NCI-H2196 treated with DMSO at 0.1 percent for 48 hours (cell line): Measurements from ENCODE around the gene THOC6.
"Not testable (repeated sequence)": the region's sequence is repeated elsewhere in the genome, so short reads cannot be mapped to it uniquely, and the experiment has no call there.

Experiments
- DNase-seq: peaks from one replicate; lab custom pipeline; 2025; ENCODE audit not compliant: unreplicated experiment; lab: John Stamatoyannopoulos, UW

The THOC6 gene

DNA sequence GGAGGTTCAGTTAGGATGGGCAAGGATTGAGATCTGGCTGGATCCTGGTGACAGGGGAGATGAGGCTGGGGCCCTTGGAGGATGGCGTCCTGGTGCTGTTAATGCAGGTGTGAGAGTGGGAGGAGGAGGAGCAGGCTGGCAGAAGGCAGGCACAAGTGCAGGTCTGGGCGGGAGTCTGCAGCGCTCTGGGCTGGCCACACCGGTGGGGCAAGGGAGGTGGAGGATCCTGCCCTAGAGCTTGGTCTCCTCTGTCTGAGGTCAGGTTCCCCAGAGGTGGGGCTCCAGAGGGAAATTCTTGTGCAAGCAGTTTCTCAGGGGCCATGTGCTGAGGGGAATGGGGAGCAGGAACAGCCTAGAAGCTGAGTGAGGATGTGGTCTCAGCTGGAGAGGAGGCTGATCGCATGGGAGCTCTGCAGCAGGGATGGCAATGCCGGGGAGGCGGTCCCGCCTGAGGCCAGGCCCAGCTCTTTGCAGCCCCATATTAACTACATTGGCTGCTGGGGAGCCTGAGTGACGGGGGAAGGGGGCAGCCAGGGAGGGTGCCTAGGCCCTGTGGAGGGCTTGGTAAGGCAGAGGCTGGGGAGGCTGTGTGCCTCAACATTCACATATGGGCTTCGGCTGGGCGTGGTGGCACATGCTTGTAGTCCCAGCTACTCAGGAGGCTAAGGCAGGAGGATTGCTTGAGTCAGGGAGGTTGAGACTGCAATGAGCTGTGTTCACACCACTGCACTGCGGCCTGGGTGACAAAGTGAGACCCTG lies 28.9 kb downstream of the THOC6 start:
- DNase-seq: not testable (repeated sequence)

DNA sequence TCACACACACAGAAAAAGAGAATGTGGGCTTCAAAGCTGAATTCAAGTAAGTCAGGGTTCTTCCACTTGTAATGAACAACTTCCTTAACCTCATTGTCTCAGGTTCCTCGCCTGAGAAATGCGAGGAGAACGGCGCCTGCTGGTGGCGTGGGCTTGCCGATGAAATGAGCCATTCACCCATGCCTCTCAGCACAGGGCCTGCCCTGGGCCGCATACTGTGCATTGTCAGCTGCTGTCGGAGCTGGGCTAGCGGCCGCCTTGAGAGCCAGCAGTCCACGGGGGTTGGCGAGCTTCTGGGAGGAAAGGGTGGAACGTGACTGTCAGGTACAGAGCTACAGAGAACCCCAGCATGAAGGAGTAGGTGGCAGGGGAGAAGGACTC lies 29.5 kb downstream of the THOC6 start:
- DNase-seq: not testable (repeated sequence)

DNA sequence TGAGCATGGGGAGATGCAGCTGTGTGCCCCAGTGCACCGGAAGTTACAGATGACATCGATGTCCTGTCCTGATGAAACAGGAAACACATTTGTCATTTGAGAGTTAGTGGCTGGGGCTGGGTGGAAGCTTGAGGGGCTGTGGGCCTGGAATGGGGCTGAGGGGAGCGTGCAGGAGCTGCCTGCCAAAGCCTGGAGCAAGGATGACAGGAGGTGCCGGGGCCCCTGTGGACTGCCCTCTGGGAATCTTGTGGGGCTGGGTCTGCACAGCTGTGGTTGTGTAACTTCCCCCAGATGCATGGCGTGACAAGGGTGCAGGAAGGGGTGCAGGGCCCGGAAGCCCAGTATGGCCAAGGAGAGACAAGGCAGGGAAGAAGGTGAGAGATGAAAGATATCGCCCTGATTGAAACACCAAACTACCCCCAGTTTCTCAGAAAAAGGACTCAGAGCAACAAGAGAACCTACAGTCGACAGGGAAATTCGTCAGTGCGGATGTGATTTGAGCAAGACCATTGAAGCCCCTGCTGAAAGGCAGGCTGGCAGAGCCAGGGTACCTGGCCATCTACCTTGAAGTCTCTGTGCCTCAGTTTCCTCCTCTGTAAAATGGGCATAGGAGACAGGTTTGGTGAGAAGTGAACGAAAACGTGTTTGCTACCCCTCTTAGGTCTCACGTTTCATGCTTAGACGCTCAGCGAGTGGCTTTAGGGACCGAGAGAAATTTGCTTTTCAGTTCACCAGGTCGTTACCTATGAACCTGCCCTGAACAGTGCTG lies 31.3 kb downstream of the THOC6 start:
- DNase-seq: no peak

DNA sequence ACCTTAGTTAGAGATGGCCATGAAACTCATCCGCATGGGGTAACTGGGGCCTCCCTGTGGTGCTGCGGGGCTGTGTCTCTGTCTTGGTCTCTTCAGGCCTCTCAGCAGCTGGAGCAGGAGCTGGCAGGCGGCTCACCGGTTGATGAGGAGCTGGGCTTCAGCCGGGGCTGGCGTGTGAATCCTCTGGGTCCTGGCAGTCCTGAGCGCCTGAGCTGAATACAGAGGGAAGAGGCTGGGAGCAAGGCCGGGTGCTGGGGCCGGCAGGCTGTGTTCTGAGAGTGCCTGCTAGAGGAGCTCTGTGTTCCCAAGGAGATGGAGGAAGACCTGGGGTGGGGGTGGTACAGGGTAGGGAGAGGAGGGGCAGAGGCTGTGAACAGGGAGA lies 31.9 kb downstream of the THOC6 start:
- not testable (repeated sequence) for DNase-seq

DNA sequence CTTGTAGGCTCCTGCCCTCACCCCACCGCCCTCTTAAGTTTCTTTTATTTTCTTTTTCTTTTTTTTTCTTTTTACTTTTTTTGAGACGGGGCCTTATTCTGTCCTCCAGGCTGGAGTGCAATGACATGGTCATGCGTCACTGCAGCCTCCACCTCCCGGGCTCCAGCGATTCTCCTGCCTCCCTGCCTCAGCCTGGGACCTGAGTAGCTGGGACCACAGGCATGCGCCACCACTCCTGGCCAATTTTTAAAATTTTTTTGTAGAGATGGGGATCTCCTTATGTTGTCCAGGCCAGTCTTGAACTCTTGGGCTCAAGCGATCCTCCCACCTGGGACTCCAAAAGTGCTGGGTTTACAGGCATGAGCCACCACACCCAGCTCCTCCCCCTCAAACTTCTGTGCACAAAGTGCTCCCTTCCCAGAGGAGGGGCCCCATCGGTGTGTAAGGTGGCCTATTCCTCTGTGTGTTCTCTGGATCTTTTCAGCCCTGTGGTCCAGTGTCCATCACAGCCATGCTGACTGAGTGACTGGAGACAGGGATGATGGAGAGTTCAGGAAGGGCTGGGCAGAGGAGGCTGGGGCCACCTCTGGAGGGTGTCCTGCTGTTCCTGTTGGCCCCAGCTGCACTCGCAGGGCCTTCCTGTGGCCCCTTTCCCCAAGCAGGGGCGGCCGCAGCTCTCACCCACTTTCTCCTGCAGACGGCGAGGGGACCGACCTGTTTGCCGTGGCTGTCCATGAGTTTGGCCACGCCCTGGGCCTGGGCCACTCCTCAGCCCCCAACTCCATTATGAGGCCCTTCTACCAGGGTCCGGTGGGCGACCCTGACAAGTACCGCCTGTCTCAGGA lies 32.7 kb downstream of the THOC6 start:
- DNase-seq: no peak

DNA sequence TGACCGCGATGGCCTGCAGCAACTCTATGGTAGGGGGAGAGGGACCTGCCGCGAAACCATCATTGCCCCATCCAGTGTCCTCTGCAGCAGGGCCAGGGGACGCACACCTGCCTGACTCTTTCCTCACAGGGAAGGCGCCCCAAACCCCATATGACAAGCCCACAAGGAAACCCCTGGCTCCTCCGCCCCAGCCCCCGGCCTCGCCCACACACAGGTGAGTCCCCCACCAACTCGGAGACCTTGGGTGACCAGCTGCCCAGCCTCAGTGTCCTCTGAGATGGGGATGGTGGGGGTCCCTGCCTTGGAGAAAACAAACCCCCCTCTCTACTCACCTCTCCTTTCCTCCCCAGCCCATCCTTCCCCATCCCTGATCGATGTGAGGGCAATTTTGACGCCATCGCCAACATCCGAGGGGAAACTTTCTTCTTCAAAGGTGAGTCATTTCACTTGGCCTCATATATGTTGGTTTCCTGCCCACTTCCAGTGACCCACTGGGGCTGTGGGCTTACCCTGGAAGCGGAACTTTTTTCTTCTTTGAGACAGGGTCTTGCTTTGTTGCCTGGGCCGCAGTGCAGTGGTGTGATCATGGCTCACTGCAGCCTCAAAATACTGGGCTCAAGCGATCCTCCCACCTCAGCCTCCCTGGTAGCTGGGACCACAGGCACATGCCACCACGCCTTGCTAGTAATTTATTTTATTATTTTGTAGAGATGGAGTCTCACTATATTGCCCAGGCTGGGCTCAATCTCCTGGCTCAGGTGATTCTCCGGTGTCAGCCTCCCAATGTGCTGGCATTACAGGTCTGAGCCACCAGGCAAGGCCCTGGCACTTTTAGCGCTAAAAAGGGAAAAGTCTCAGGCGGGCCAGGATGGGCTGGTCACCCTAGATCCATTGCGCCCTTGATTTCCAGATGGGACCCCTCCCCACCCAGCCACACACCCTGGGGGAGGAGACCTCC lies 33.6 kb downstream of the THOC6 start:
- no peak for DNase-seq

DNA sequence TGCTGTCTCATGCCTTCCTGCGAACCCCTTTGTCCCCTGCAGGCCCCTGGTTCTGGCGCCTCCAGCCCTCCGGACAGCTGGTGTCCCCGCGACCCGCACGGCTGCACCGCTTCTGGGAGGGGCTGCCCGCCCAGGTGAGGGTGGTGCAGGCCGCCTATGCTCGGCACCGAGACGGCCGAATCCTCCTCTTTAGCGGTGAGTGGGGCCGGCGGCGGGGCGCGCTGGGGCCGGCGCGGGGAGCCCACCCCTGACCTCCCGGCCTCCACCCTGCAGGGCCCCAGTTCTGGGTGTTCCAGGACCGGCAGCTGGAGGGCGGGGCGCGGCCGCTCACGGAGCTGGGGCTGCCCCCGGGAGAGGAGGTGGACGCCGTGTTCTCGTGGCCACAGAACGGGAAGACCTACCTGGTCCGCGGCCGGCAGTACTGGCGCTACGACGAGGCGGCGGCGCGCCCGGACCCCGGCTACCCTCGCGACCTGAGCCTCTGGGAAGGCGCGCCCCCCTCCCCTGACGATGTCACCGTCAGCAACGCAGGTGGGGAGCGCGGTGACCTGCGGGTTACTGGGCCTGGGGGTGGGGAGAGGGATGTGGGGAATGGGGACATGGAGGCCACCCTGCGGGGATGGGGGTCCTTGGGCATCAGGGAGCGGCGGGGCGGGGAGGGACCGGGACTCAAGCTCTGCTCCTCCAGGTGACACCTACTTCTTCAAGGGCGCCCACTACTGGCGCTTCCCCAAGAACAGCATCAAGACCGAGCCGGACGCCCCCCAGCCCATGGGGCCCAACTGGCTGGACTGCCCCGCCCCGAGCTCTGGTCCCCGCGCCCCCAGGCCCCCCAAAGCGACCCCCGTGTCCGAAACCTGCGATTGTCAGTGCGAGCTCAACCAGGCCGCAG lies 34.5 kb downstream of the THOC6 start:
- no peak for DNase-seq

DNA sequence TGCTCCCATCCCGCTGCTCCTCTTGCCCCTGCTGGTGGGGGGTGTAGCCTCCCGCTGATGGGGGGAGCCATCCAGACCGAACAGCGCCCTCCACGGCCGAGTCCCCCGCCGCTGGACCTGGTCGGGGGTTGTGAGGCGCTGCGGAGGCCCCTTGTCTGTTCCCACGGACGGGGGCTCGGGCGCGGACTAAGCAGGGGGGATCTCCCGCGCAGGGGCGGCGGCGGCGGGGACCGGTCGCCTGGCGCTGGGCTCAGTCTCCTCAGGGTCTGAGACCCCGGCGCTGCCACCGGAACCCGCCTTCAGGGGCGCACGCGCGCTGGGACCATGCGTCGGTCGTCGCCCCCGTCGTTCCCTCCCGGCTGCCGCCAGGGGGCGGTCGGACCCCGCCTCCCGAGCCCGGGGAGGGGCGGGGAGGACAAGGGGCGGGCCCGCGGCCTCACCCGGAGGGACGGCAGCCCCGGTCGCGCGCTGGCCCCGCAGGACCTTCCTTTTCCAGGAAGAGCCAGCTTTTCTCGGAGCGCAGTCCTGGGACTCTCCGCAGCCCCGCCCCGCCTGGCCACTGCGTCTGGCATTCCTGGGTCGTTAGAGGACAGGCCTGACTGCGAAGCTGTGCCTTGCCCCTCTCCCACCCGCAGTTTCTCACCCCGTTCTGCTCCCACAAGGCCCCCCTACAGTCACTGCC lies 35.3 kb downstream of the THOC6 start:
- DNase-seq: peak; percentile 61

DNA sequence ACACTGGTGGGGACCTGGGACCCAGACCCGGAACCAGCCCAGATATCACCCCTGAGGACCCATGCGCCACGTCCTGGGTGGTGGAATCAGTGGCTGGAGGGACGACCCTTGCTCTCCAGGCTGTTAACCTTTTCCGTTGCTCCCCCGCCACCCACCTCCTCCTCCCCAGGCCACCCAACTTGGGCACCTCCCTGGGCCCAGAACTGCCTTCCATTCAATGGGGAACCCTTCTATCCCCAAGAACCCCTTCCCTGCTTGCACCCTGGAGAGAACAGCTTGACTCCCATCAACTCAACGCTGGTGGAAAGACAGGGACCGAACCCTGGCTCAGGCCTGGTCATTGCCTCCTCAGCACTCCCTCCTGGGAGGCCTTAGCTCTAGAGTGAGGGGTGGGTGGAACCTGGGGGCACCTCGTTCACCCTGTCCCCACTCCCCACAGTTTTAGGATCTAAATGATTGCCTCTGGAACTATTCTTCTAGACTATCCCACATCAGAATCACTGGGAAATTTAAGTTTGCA lies 35.9 kb downstream of the THOC6 start:
- DNase-seq: no peak

DNA sequence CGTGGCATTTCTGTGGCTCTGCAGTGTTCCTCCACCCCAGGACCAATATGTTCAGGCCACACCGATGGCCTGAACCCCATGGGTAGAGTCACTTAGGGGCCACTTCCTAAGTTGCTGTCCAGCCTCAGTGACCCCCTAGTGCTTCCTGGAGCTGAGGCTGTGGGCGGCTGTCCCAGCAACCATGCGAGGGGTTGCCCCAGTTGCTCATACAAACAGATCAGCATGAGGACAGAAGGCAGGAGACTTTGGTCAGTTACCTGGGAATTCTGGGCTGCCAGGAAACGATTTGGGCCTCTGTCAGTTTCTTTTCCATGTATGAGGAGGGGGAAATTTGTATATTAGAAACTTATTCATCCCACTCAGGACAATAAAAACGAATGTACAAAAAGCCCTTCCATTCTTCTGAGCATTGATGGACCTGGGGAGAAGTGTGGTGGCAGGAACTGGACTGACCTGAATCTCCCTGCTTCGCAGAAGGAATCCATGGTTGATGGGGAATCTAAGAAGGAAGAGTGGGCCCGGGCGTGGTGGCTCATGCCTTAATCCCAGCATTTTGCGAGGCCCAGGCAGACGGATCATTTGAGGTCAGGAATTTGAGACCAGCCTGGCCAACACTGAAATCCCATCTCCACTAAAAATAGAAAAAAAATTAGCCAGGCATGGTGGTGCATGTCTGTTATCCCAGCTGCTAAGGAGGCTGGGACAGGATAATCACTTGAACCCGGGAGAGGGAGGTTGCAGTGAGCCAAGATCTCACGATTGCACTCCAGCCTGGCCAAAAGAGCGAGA lies 36.7 kb downstream of the THOC6 start:
- DNase-seq: no peak

DNA sequence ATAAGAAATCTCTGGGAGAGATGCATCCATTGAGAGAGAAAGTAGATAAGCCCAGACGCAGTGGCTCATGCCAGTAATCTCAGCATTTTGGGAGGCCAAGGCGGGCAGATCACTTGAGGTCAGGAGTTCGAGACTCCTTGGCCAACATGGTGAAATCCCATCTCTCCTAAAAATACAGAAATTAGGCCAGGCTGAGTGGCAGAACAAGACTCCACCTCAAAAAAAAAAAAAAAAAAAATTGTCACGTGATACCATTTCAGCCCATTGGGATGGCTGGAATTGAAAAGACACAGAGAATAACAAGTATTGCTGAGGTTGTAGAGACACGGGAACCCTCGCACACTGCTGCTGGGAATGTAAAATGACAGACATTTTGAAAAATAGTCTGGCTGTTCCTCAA lies 38.7 kb downstream of the THOC6 start:
- no peak for DNase-seq

DNA sequence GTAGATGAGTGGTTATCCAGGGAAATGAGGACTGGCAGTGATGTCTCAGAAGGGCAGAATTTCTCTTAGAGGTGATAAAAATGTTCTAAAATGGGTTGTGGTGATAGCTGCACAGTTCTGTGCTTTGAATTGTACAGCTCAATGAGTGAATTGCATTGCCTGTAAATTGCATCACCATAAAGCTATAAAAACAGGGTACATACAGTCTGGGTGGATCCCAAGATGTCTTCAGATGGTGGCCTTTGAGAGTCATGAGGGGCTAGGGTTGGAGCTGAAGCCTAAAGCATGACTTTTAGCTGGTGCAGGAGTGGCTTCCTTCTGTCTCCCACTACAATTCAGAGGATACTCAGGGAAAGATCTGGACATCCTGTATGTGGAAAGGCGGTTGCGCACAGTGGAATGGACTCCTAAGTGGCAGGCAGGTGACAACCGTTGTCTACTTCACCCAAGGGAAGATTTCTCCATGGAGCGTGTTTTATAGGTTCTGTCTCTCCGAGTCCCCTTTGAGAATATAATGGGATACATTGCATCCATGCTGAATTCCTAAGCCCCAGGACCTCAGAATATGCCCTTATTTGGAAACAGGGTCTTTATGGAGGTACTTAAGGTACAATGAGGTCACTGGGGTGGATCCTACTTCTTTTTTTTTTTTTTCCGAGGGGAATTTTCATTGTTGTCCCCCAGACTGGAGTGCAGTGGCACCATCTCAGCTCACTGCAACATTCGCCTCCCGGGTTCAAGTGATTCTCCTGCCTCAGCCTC lies 40.0 kb downstream of the THOC6 start:
- no peak for DNase-seq

DNA sequence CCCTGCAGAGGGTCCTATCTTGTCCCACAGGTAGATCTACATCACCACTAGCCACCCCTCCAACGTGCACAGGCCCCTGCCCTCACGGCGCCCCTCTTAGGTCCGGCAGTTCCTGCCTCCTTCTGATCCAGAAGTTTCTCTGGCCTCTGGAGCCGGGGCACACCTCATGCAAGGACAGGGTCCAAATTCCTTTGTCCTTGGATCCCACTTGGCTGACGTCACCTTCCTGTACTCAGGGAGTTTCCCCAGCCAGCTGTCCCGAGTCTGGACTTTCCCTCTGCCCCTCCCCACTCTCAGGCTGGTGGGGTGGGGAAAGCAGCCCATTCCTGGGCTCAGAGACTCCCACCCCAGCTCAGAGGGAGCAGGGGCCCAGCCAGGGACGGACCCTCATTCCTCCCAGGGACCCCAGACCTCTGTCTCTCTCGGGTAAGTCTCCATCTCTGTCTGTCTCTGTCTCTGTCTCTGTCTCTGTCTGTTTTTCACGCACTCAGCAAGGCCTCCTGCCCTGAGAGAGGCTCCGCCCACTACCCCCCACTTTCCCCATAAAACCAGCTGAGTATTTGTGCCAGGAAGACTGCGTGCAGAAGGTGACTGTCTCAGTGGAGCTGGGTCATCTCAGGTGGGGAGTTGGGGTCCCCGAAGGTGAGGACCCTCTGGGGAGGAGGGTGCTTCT lies 41.4 kb downstream of the THOC6 start, which contains the start of gene IL32:
IL32 (plus strand) TSS at position 572 of the 673 bp plus-strand sequence. CDS start 172 bp downstream, outside the sequence.
- DNase-seq: no peak

DNA sequence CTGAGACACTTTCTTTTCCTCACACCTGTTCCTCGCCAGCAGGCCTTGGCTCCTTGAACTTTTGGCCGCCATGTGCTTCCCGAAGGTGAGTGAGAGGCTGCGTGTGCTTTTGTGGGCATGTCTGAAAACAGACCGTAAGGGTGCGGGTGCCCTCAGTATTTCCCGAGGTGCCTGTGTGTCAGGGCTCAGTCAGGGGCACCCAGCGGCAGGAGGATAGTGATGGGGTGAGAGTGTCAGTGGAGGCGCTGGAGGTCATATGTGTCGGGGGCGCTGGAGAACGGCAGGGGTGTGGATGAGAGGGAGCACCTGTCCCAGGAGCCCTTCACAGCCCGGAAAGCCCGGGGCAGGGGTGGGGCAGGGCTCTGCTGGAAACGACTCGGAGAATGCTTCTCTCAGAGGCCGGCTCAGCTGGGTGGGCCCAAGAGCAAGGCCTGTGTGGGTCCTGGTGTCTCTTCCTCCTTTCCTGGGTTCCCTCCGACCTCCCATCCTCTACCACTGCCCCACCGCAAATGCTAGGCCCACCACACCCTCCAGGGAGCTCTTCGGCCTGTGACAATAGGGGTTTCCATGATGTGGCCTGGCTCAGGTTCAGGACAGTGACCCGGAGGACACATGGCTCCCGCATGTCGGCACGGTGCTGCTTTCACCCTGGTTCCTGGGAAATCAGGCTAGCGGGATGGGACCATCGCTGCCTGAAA lies 42.1 kb downstream of the THOC6 start:
- DNase-seq: no peak

DNA sequence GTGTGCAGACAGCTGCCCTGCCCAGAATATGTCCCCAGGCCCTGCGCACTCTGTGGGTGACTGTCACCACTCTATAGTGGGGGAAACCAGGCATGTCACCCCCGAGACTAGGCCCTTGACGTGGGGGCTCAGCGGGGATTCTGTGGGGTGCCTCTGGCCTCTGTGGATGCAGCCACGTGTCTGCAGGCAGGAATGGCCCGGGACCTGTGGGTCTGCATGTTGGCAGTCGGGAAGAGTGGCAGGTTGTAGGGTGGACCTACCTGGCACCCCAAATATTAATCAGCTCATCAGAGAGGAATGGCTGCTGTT lies 42.6 kb downstream of the THOC6 start:
- DNase-seq: no peak

DNA sequence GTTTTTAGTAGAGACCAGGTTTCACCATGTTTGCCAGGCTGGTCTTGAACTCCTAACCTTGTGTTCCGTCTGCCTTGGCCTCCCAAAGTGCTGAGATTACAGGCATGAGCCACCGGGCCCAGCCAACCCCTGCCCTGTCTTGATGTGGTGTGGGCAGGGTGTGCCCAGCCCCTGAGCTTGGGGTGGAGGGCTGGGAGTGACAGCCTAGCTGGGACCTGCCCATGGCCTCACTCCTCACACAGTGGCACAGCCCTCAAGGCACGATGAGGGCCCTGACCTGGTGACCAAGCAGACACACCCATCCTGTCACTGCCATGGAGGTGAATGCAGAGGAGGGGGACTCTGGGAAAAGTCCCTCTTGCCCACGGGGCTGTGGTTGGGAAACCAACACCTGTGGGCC lies 44.7 kb downstream of the THOC6 start:
- no peak for DNase-seq
